ENCODE results near the gene ATP6V1A.

DNA sequence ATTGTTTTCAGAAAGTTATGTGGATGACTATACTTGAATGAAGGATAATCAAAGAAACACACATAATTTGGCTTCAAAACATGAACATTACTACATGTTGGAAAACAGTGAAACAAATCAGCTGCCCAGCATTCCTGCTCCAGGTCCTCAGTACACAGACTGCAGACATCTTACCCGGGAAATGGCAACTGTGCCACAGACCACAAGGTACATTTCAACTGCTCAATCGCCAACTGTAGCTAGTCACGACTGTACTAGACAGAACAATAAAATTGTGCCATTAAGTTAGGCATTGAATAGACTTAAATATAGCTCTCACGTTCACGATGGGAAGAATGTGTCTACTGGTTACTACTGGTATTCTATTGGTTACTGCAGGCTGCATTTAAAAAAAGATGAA, 5.7 kb upstream of the ATP6V1A start:
- TF ChIP-seq EZH2 (IDR thresholded peaks at IDR 0.05; ENCODE audit: borderline replicate concordance, insufficient read depth, low read depth, low read length, poor library complexity, severe bottlenecking), result no peak
- TF ChIP-seq, protein P1, sequence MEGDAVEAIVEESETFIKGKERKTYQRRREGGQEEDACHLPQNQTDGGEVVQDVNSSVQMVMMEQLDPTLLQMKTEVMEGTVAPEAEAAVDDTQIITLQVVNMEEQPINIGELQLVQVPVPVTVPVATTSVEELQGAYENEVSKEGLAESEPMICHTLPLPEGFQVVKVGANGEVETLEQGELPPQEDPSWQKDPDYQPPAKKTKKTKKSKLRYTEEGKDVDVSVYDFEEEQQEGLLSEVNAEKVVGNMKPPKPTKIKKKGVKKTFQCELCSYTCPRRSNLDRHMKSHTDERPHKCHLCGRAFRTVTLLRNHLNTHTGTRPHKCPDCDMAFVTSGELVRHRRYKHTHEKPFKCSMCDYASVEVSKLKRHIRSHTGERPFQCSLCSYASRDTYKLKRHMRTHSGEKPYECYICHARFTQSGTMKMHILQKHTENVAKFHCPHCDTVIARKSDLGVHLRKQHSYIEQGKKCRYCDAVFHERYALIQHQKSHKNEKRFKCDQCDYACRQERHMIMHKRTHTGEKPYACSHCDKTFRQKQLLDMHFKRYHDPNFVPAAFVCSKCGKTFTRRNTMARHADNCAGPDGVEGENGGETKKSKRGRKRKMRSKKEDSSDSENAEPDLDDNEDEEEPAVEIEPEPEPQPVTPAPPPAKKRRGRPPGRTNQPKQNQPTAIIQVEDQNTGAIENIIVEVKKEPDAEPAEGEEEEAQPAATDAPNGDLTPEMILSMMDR (IDR thresholded peaks at IDR 0.05), result no peak
